Hematopoietic multipotent progenitor cell treated with erythropoietin and hydrocortisone succinate and interleukin-3 and kit ligand, for 8 days (in vitro differentiated cells): Measurements from ENCODE around the gene CD99L2.

Experiments used
- DNase-seq: peaks from one replicate; pipeline ENCODE4 v3.0.0-alpha.2; 2015

CD99L2 gene

DNA sequence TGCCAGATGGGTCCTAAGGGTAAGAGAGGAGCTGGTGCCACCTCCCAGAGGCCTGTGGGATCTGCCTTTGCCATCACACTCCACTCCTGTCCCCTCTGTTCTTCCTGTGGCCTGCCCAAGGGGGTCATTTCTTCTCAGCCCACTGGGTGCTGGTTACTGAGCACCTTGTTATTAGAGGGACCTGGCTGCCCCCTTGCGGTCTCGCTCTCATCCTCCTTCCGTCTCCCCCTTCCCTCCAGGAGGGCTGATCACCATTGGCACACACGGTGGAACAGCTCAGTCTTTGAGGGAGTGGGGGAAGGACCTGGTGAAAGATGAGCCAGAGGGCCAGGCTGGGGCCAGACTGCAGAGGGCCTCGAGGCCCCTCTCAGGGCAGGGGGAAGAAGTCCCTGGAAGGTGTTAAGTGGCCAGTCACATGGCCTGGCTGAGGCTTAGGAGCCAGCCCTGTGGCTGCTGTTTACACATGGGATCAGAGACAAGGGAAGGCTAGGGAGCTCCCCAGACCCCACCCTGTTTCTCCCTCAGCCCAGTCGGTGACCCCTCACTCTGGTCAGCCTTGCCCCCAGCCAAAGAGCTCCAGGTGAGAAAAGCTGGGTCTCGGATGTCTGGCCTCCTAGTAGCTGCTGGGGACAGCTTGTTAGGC is 137.2 kb downstream of the CD99L2 start:
- DNase-seq = no peak

DNA sequence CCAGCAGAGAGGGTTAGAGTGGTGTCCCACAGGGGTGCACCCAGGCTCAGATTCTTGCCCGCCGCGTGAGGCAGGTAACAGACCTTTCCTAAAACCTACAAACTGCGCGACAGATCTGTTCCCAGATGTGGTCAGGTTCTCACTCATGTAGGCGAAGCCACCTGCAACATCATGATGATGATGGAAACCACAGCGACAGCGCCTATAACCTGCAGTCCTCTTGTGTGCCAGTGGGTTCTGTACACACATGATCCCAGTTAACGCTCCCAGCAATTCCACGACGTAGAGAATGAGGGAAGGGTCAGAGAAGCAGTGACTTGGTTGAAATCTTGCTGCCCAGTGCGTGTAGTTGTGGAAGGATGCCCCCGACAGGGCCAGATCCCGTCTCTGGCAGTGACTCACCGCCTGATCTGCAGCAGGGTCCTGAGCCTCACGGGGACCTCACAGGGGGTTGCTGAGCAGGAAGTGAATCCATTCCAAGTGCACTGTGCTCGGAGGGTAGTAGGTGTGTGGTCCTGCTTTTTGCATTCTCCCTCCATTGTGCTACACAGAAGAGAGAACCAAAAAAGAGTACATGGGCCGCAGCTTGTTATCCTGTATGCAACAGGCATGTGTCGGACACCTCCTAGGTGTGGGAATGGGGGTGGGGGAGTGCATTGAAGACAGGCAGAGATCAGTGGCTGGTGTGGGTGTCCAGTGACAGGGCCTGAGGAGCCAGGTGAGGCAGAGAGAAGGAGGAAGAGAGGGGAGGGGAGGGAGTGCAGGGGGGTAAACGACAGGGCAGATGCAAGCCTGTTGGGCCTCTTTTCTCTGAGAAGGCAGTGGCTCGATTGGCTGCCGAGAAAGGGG is 138.7 kb downstream of the CD99L2 start:
- no peak for DNase-seq

DNA sequence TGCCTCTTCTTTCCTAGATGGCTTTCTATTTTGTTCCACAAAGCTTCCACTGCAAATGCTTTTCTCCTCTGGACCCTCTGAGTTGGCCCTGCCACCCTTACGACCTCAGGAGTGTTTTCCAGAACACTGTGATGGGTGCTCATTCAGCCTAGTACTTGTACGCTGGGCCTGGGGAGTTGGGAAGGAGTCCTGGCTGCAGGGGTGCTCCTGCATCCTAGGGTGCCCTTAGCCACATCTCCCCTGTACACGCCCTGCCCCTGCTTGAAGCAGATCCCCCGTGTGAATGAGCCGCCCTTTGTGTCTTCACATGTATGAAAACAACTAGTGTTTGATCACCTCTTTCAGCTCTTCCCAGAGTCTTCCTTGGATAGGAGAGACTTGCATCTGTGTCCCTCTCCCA is 141.1 kb downstream of the CD99L2 start:
- DNase-seq = no peak

DNA sequence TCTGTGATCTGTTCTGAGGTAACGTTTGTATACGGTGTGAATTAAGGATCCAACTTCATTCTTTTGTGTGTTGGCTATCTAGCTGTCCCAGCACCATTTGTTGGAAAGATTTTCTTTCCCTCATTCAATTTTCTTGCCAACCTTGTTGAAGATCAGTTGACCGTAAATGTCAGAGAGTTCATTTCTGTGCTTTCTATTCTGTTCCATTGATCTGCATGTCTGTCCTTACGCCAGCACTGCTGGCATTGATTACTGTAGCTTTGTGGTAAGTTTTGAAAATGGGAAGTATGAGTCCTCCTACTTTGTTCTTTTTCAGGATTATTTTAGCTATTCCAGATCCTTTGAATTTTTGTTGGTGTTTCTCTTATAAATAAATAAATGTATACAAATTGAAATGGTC is 144.5 kb downstream of the CD99L2 start:
- DNase-seq = no peak

DNA sequence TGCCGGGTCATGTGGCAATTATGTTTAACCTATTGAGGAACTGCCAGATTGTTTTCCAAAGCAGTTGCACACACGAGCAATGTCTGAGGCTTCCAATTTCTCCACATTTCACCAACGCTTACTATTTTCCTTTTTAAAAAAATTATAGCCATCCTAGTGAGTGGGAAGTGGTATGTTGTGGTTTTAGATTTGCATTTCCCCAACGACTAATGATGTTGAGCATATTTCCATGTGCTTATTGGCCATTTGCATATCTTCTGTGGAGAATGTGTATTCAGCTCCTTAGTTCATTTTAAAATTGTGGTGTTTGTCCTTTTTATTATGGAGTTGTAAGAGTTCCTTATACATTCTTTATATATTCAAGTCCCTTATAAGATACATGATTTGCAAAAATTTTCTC is 145.1 kb downstream of the CD99L2 start:
- DNase-seq = no peak

DNA sequence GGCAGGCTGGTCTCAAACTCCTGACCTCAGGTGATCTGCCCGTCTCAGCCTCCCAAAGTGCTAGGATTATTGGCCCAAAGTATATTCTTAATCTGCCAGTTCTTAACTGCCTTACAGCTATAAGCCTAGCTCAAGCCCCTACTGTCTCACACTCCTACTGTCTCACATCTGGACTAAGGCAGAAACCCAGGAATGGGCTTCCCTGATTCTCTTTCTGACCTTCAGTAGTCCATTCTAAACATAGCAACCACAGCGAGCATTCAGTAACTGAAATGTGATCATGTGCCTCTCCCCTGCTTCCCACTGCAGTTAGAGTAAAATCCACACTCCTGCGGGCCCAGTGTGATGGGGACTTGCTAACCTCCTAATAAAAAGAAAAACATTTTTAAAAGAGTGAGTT is 146.3 kb downstream of the CD99L2 start:
- DNase-seq = no peak

DNA sequence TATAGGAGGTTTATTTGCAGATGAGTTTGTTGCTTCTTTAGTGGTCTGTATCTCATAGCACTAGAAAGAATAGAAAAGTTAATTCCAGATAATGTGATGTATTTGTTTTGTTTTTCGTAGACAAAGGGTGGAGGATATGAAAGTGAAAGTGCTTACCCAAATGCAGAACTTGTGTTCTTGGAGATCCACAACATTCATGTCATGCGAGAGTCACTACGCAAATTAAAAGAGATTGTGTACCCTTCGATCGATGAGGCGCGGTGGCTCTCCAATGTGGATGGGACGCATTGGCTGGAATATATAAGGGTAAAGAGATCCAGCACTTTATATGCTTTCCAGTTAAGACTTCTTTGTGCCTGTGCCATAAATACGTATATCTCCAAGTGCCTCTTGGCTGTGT is 162.0 kb downstream of the CD99L2 start:
- DNase-seq = no peak

DNA sequence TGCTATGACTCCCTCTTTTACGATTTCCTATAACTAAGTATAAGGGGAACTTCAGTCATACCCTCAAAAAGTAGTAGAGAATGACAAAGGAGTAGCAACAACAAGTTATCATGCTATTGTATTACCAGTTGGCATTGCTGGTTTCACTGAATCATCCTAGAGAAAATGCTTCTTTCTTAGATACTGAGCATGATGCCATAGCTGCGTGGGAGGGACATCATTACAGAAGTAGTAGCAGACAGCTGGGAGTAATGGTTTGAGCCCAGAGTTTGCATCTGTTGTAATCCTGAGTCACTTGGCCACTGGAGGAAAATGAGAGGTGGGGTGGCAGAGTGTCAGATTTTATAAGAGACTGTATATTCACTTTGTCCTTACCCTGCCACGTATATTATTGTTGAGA is 166.7 kb downstream of the CD99L2 start:
- no peak for DNase-seq

DNA sequence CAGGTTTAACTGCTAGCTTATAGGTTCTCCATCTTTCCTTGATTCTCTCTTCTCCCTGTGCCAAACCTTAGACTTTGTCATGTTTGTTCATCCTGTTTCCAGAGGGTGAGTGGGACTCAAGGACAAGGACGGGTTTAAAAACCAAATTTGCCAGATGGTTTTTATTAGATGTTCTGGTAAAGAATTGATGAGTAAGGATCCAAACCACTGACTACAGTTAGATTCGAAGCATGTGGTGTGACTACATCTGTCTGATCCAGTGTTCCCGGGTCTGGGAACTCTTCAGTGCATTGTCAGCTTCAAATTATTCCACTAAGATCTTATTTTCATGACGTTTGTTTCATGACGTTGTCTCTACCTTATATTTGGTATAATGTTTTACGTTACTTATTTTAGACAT is 167.7 kb downstream of the CD99L2 start:
- DNase-seq = no peak

DNA sequence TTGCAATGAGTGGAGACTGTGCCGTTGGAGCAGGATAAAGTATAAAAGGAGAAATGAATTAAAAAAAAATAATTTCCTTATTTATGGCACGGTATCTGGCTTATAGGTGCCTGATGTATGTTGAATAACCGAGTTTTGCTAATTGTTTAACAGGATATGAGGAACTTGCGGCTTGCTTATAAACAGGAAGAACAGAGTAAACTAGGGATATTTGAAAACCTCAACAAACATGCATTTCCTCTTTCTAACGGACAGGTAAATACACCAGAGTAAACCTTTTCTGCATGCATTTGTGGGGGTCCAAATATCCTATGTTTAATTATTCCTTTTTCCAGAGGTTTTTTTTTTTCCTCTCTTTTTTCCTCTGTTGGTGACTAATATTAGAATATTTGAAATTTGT is 168.5 kb downstream of the CD99L2 start:
- DNase-seq = no peak

DNA sequence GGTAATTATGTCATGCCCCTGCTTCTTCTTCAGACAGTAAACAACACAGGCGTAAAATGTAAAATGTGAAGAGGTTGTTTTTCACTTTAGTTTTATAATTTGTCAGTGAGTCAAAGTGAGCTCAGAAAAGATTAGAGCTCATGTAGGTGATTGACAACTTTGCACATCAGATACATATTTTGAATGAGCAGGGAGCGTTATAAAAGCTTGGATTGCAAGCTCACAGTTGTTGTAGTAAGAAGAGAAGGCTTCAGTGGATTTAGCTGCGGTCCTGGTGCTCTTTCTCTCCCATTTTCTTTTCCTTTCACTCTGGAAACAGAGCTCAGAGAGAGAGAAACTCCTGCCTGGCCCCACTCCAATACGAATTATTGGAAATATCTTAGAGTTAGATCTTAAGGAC is 178.8 kb downstream of the CD99L2 start:
- DNase-seq = no peak
